HG02840 (cell line): ENCODE data around the gene KRT25.

Source experiments
- ATAC-seq: cut with Tn5 transposase; IDR thresholded peaks from one replicate; pipeline ENCODE4 v1.9.1; 2021; ENCODE audit warnings: mild to moderate bottlenecking, moderate library complexity, moderate number of reproducible peaks; ENCODE audit not compliant: unreplicated experiment, low FRiP score

The KRT25 gene, protein sequence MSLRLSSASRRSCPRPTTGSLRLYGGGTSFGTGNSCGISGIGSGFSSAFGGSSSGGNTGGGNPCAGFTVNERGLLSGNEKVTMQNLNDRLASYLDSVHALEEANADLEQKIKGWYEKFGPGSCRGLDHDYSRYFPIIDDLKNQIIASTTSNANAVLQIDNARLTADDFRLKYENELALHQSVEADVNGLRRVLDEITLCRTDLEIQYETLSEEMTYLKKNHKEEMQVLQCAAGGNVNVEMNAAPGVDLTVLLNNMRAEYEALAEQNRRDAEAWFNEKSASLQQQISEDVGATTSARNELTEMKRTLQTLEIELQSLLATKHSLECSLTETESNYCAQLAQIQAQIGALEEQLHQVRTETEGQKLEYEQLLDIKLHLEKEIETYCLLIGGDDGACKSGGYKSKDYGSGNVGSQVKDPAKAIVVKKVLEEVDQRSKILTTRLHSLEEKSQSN

DNA sequence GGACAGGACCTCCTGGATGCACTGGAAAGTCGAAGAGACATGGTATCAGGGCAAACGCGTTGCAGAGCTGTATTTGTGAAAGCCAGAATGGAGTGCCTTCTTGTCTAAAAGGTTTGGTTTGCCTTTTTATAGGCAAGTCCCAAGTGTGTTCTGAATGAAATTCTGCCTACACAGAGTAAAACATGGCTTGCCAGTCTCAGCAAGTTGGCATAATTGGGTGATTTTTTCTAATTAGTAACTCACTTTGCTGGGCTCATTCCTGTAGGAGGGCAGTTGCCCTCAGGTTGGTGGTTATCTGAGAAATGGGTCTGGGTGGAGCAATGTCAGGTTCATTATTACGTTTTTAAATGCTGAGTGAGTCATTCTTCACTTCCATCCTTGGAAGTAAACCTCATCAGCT, at the start of gene KRT25:
KRT25 (minus strand) TSS at position 101 of the 400 bp plus-strand sequence; CDS start at position 41, 60 bp downstream.
- ATAC-seq, result no peak

DNA sequence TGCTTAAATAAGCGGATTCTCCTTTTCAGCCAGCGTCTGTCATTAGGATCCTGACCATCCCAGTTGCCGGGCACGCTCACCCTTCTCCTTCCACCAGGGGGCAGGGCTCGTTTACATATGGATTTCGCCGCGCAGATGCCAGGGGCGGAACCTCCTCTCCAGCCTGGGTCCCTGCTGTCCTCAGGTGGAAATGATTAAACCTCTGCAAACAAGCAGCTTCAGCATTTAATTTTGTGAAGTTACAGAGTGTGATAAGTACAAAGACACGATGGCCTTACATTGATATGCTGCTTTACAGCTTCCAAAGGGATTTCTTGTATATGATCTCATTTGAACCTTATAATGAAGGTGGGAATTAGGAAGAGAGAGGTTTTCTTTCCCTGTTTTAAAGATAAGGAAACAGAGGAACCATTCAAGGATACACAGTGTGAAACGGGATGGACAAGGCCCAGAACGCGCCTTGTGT, 48.5 kb upstream of the KRT25 start:
- no peak for ATAC-seq

DNA sequence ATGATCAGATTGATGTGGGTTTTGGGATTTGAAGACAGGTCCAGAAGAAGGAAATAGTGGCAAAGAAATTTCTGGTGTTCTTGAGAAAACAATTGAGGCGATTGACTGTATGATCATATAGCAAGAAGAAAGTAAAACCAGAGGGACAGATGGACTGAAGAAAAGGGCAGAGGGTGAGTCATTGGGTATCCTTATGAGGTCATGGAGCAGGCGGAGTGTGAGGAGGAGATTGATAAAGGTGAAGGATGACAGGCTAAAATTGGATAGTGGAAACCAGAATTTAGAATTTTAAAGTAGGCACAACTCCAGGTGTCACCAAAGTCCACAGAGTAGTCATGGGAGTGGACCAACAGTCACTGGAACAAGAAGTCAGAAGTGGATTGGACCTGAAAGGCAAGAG, 46.0 kb upstream of the KRT25 start:
- no peak for ATAC-seq

DNA sequence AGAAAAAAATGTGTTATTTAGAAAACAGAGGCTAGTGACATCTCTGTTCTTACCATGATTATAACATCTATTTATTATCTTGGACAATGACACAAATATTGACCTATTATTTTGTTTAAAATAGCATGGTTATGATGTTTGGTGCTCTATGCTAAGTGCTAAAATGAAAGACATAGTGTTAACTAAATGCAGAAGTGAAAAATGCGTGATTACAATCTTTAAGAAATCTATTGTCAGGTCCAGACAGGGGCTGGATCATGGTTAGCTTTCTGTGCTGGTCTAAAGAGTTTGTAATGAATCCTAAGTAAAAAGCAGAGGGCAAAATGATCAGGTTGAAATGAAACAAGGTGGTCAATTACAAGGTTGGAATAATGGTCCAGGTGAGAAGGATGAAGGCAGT, 45.2 kb upstream of the KRT25 start:
- no peak for ATAC-seq

DNA sequence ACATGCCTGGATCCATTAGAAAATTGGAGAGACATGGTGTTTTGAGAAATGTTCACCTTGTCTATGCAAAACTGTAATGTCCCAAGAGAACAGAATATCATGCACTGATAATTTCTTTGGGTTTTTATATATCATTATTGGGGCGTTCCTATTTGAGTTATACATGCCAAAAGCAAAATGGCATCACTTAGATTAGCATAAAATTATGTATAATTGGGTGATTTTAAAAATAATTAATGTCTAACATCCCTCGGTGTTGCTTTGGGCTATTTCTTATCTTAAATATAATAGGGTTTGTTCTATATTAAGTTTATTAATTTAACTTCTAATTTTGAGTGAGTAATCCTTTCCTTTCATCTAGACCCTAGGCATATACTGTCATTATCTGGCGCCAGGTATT, 44.7 kb upstream of the KRT25 start, which contains the start of gene KRT28:
KRT28 (minus strand) TSS at position 101 of the 400 bp plus-strand sequence; CDS start at position 35, 66 bp downstream.
- no peak for ATAC-seq

DNA sequence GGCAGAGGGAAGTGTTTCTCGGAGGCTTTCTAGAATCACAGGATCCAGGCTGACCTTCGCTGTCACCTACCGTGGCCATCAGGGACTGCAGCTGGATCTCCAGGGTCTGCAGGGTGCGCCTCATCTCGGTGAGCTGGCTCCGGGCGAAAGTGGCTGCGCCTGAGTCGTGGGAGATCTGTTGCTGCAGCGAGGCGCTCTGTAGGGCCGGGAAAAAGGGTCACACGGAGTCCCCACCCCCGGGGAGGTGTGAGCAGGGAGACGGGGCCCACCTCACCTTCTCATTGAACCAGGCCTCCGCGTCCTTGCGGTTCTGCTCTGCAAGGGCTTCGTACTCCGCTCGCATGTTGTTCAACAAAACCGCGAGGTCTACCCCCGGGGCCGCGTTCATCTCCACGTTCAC, 41.7 kb upstream of the KRT25 start:
- ATAC-seq, result no peak

DNA sequence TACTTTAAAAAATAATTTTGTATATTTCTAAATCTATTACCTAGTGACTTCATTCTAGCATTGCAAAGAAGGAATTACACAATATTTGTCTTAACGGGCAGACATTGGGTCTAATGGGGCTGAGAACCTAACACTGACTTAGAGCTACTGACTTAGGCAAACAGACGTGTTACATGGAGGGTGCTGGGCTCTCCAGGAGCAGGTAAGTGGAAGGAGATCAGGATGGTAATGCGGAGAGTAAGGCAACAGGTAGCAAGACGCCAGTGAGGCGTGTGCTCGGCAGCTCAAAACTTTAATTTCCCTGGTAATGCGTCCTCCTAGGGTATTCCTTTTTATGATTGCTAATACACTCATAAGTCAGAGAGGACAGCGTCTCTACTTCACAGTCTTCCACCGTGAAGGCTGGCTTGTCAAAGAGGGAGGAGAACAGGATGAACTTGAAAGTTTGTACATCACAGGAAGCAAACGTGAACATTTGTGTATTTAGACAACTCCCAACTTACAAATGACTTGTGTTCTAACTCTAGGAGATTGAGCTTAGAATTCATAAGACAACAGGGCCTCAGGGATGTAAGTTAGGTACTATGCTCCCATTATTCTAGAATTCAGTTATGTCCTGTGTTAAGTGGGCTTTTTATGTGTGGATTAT, 40.0 kb upstream of the KRT25 start:
- no peak for ATAC-seq

DNA sequence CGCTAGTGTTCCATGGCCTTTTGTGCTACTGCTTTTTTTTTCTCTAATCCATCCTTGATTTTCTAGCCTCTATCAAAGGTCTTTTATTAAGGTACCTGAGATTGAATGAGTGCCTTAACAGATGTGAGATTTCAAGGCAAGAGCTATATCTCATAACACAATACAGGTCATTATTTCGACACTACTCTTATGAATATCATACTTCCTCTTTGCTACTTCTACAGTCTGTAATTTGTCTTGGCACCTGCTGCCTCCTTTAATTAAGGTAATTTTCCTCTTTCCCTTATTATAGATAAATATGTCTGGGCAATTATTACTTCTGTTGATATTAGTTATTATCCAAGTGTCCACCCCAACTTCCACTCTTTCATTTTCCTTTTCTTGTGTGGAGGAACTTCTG, 39.3 kb upstream of the KRT25 start:
- no peak for ATAC-seq

DNA sequence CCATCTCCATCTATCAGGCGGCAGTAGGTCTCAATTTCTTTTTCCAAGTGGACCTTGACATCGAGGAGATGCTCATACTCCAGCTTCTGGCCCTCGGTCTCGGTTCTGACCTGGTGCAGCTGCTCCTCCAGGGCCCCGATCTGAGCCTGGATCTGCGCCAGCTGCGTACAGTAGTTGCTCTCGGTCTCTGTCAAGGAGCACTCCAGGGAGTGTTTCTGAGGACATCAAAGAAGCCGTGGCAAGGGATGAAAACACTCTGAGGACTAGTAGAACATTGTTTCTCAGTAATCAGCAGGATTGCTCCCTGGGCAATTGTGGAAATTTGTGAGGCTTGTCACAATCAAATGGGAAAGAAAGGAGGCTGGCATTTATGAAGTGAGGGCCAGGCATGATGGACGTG, 38.7 kb upstream of the KRT25 start:
- no peak for ATAC-seq

DNA sequence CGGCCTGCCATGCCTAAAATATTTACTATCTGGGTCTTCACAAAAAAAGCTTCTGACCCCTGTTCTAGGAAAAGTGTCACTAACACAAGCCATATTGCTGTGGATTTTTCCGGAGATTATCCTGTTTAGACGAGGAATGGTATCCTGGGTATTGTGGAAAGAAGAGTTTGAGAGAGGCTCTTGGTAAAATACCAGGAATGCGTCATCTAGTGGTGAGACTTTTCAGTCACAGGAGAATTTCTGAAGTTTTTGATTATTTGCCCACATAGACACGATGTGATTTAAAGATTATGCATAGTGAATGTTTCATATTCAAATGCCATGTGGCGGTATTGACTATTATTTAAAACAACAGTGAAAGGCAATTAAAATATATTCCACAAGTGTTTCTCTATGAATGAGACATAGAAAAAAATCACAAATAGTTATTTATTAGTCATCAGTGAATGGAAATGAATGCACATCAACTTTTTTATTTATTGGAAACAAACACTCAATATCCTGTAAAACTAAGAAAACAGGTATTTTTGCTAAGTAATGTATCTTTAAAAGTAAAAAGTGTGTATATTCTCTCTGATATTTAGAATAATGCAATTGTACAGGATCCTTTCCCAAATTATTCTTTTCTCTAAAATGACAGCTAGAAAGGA, 36.8 kb upstream of the KRT25 start:
- ATAC-seq, result no peak

DNA sequence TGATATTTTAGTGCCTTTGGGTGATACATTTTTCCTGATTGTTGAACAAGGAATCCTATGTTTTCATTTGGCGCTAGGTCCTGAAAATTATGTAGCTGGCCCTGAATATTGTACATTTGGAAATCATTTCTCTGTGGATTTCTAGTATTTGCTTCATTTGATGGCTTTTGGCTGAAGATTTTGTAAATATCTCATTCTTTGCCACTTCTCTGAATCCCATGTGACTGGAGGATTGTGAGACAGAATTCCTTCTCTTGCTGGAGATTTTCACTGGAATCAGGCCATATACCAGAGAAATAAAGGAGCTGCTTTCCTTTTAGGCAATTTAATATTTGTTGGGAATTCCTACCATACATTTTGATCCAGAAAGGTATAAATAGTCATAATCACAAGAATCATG, 36.0 kb upstream of the KRT25 start:
- ATAC-seq, result no peak

DNA sequence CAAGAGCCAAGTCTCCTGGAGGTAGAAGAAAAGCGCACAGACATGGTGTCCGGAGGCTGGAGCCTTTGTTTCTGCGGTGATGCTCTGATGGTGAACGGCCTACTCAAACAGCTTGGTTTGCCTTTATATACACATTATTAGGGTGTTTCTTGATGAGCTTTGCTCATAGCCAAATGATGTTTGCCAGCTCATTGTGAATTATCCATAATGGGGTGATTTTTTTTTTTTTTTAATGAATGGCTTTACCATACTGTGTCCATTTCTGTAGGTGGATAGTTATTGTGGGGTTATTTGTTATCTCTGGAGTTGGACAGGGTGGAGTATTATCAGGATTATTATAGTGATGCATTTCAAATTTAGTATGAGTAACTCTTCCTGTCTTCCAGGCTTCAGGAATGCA, 27.3 kb upstream of the KRT25 start, which contains the start of gene KRT27:
KRT27 (minus strand) TSS at position 101 of the 400 bp plus-strand sequence; CDS start at position 44, 57 bp downstream.
- ATAC-seq, result no peak

DNA sequence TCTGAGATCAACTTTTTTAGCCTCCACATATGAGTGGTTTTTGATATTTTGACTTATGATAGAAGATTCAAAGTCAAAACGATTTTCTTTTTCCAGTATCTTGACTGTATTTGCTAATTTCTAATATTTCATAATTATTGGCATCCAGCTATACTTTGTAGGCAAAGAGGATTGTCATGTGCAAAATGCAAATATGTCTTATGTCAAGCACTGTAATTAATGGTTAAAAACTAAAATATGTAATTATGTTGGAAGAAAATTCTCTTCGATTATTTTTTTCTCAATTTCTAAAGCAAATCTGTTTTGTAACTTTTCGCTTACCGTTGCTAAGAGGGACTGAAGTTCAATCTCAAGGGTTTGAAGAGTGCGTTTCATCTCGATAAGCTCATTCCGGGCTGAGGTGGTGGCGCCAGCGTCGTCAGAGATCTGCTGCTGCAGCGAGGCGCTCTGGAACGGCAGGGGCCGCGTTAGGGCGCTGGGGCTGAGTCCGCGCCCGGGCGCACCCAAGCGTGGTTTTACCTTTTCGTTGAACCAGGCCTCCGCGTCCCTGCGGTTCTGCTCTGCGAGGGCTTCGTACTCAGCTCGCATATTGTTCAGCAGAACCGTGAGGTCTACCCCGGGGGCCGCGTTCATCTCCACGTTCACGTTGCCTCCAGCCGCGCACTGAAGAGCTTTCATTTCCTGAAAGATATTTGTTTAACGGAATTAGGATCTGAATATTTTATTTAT, 24.2 kb upstream of the KRT25 start:
- no peak for ATAC-seq

DNA sequence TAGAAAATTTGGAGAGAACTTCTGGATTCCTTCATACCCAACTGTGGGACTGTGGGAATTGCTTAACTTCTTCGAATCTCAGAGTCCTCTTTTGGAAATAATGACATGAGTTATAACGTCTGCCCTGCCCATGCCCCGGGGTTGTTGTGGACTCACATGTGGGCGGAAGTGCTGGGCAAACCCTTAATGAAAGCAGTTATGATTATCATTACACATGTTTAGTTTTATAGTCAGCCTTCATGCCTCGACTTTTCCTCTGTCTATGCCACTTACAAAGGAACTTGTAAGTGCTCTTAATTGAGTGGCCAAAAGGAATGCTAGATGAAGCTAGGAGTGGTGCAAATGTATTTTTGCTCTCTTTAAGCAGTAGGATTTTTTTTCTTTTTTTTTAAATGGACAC, 23.3 kb upstream of the KRT25 start:
- no peak for ATAC-seq

DNA sequence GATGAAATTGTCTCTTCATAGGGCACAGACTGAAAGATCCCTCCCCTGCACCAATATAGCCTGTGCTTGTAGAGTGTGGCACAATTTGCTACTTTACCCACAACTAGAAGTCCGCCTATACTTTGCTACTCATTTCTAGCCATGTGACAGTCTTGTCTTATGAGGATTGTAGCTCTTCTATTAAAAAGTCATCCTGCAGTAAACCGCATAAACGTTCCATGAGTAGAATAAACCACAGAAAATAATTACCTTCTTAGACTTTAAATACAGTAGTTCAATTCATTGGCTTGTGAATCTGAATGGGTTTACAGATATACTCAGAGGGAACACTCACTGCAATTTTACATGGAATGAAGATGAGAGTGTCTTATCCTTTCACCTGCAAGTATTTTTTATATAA, 22.8 kb upstream of the KRT25 start:
- no peak for ATAC-seq

DNA sequence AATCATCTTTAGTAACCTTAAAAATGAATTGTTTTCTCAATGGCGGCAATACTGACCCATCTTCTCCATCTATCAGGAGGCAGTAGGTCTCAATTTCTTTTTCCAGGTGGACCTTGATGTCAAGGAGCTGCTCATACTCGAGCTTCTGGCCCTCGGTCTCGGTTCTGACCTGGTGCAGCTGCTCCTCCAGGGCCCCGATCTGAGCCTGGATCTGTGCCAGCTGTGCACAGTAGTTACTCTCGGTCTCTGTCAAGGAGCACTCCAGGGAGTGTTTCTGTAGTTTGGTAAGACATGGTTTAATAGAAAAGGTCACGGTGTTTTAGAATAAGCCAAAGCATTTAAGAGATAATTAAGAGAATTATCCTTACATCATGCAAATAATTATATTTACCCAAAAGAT, 22.3 kb upstream of the KRT25 start:
- no peak for ATAC-seq

DNA sequence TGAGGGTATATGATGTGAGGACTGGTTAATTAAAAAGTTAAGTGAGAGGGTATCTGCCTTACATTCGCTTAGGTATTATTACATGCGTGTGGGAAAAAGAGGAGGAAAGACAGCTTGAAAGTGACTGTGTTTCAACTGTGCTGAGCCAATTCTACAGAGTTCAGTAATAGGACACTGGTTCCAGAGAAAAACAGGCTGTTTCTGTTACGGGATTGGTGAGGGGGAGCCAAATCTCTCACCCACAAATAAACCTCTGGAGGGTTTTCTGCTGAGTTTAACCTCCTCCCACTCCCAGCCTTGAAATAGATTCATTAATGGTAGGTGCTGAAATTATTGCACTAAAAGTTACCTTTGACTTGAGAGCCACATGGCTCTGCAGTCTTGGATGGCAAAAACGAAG, 20.8 kb upstream of the KRT25 start:
- no peak for ATAC-seq

DNA sequence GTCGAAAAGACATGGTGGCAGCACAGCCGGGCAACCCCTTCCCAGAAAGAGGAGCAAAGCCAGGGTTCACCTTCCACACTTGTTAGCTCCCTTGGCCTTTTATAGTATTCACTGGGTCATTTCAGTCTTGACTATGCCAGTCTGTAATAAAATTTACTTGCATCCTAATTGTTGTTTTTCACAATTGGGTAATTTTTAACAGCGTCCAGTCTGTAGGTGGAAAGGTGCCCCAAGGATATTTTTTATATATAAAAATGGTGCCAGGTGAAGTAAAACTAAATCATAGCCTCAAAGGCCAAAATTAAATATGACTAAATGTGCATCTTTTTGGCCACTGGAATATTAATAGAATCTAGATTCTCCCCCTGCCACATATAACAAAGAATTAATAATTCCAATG, 17.0 kb upstream of the KRT25 start, which contains the start of gene KRT26:
KRT26 (minus strand) TSS at position 101 of the 400 bp plus-strand sequence; CDS start at position 13, 88 bp downstream.
- no peak for ATAC-seq

DNA sequence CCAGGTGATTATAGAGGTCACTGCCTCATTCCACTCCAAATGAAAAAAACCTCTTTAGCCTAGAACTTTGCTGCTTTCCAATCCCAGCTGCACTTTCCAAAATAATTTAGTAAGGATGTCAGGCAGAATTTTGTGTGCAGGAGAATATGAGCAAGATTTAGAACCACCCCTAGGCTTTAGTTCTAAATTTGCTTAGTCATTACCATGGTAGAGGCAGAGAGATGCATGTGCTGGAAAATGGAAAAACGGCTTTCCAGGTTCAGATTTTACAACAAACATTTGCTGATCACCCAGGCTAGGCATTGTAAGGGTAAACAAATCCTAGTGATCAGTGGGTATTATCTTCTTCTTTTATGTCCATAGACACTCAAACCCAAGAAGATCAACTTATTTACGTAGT, 10.5 kb upstream of the KRT25 start:
- no peak for ATAC-seq

DNA sequence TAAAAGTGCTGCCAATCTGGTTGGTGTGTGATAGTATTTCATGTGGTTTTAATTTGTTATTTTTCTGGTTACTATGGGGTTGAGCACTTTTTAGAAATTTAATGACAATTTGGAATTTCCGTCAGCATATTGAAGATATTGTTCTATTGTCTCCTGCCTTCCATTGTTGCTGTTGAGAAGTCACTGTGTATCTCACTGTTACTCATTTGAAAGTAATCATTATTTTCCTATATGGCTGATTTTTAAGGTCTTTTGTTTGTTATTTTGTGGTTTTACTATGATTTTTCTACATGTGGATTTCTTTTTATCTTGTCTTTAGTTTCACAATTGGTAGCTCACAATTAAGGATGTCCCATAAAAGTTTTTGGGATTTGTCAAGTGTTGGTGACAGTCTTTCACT, 8.6 kb upstream of the KRT25 start:
- ATAC-seq, result no peak
